ENCODE results near the gene RPP14.

The RPP14 gene

GRCh38 chr3:58359621-58360020 is 53.6 kb downstream of the RPP14 start:
- DNase-seq, result no peak

GRCh38 chr3:58361866-58362265 is 55.8 kb downstream of the RPP14 start:
- no peak for DNase-seq

GRCh38 chr3:58366699-58367098 is 60.7 kb downstream of the RPP14 start:
- DNase-seq, result no peak

- DNase-seq, result no peak
Measured at GRCh38 chr3:58369038-58369437, 63.0 kb downstream of the RPP14 start.

All from NCI-H1105 (cell line).